ENCODE results near the gene ITK. TPM values are rescaled to one million over a fixed set of nuclear protein-coding genes. Genes with fewer than 3 reads are reported as not detected.

The ITK gene
- polyA plus RNA-seq, 1 donor (not counting 4 experiments of a cell fraction or from before 2014, with no cell fraction given), result not detected

GRCh38 chr5:157165261-157165660 is 15.4 kb upstream of the ITK start:
- no peak overlapping the region for H3K4me2 ChIP-seq (ENCODE audit: control insufficient read depth, extremely low read depth, insufficient read depth, low read depth, low read length)
- H3K27me3 ChIP-seq (ENCODE audit: control insufficient read depth, extremely low read depth, insufficient read depth, low read length), result no peaks in the 10 kb centered on the region
- no peak for FAIRE-seq

GRCh38 chr5:157165668-157166067 is 15.0 kb upstream of the ITK start:
- no peak for DNase-seq (ENCODE audit: low read depth, low spot score)
- Histone ChIP-seq H2AFZ (ENCODE audit: control insufficient read depth, low read length) (no peak overlapping the region), H3K4me3 (ENCODE audit: control insufficient read depth in 2 of 3, extremely low read depth in 1 of 3, insufficient read depth in 2 of 3, low read depth in 1 of 3, low read length in 3 of 3) (no peak overlapping the region), H3K4me1 (ENCODE audit: control insufficient read depth, extremely low read depth, insufficient read depth, low read length) (no peaks in the 10 kb centered on the region), H3K9me3 (ENCODE audit: control insufficient read depth, low read depth, low read length) (no peaks in the 10 kb centered on the region), H3K36me3 (ENCODE audit: control insufficient read depth in 2 of 2, extremely low read depth in 1 of 2, insufficient read depth in 2 of 2, low read length in 2 of 2) (no peaks in the 10 kb centered on the region), H3K4me2 (ENCODE audit: control insufficient read depth, extremely low read depth, insufficient read depth, low read depth, low read length) (no peak overlapping the region), H3K9ac (ENCODE audit: control insufficient read depth, extremely low read depth, insufficient read depth, low read length) (no peak overlapping the region), H3K79me2 (ENCODE audit: control insufficient read depth, insufficient read depth, low read length) (no peaks in the 10 kb centered on the region), H4K20me1 (ENCODE audit: control insufficient read depth, extremely low read depth, insufficient read depth, low read length) (no peaks in the 10 kb centered on the region), H3K27me3 (ENCODE audit: control insufficient read depth, extremely low read depth, insufficient read depth, low read length) (no peaks in the 10 kb centered on the region), H3K9me1 (ENCODE audit: control insufficient read depth, extremely low read depth, insufficient read depth, low read length) (no peaks in the 10 kb centered on the region), H3K27ac (ENCODE audit: control insufficient read depth, insufficient read depth, low read length) (no peak overlapping the region)
- dilution Hi-C loops (cut with MboI; ENCODE audit: extremely low pct_ligation_motif_present, low sequenced_read_pairs), result no loop called here
- no peak for TF ChIP-seq CTCF (optimal IDR thresholded peaks at IDR 0.05 in 1 of 3, IDR thresholded peaks at IDR 0.05 in 1 of 3, conservative IDR thresholded peaks at IDR 0.05 in 1 of 3; ENCODE audit: extremely low read depth in 1 of 3, insufficient read depth in 2 of 3, low read length in 3 of 3)
- TF ChIP-seq EZH2 (IDR thresholded peaks at IDR 0.05; ENCODE audit: low read length), result no peak
- no peak for FAIRE-seq

More at GRCh38 chr5:157165261-157165660, 15.4 kb upstream of the ITK start:
- Histone ChIP-seq H4K20me1 (ENCODE audit: control insufficient read depth, extremely low read depth, insufficient read depth, low read length) (no peaks in the 10 kb centered on the region), H3K9me1 (ENCODE audit: control insufficient read depth, extremely low read depth, insufficient read depth, low read length) (no peaks in the 10 kb centered on the region), H3K79me2 (ENCODE audit: control insufficient read depth, insufficient read depth, low read length) (no peaks in the 10 kb centered on the region), H3K36me3 (ENCODE audit: control insufficient read depth in 2 of 2, extremely low read depth in 1 of 2, insufficient read depth in 2 of 2, low read length in 2 of 2) (no peaks in the 10 kb centered on the region), H3K9me3 (ENCODE audit: control insufficient read depth, low read depth, low read length) (no peaks in the 10 kb centered on the region), H3K4me3 (ENCODE audit: control insufficient read depth in 2 of 3, extremely low read depth in 1 of 3, insufficient read depth in 2 of 3, low read depth in 1 of 3, low read length in 3 of 3) (no peak overlapping the region), H3K27ac (ENCODE audit: control insufficient read depth, insufficient read depth, low read length) (no peak overlapping the region), H2AFZ (ENCODE audit: control insufficient read depth, low read length) (no peak overlapping the region), H3K4me1 (ENCODE audit: control insufficient read depth, extremely low read depth, insufficient read depth, low read length) (no peaks in the 10 kb centered on the region), H3K9ac (ENCODE audit: control insufficient read depth, extremely low read depth, insufficient read depth, low read length) (no peak overlapping the region)
- TF ChIP-seq CTCF (optimal IDR thresholded peaks at IDR 0.05 in 1 of 3, IDR thresholded peaks at IDR 0.05 in 1 of 3, conservative IDR thresholded peaks at IDR 0.05 in 1 of 3; ENCODE audit: extremely low read depth in 1 of 3, insufficient read depth in 2 of 3, low read length in 3 of 3) (no peak), EZH2 (IDR thresholded peaks at IDR 0.05; ENCODE audit: low read length) (no peak)
- dilution Hi-C loops (cut with MboI; ENCODE audit: extremely low pct_ligation_motif_present, low sequenced_read_pairs), result no loop called here
- DNase-seq (ENCODE audit: low read depth, low spot score), result no peak
